ENCODE results near the gene ASB6. TPM values are rescaled to one million over a fixed set of nuclear protein-coding genes. Genes with fewer than 3 reads are reported as not detected.
A peak's percentile ranks its signal among the peaks of the same experiment; 100 is the strongest.
"Not testable (repeated sequence)": the region's sequence is repeated elsewhere in the genome, so short reads cannot be mapped to it uniquely, and the experiment has no call there.

ASB6 gene
- total RNA-seq, 1 experiment from 2014 or later = 18.7 TPM

GRCh38 chr9:129669141-129669718, 27.3 kb upstream of the ASB6 start:
- no peak for DNase-seq (ENCODE audit: extremely low read depth, low read depth)

GRCh38 chr9:129667850-129668249, 25.9 kb upstream of the ASB6 start:
- DNase-seq (ENCODE audit: extremely low read depth, low read depth) = no peak

GRCh38 chr9:129667378-129667777, 25.4 kb upstream of the ASB6 start:
- no peak for DNase-seq (ENCODE audit: extremely low read depth, low read depth)

- no peak for DNase-seq (ENCODE audit: extremely low read depth, low read depth)
Measured at GRCh38 chr9:129666575-129666974, 24.6 kb upstream of the ASB6 start.

GRCh38 chr9:129665814-129666520, 24.0 kb upstream of the ASB6 start:
- no peak for DNase-seq (ENCODE audit: extremely low read depth, low read depth)

GRCh38 chr9:129665389-129665775, 23.4 kb upstream of the ASB6 start, which contains the start of gene PRRX2:
PRRX2 (plus strand) TSS chr9:129665647; CDS start chr9:129665868, 221 bp downstream.
- peak; percentile 15 for DNase-seq (ENCODE audit: extremely low read depth, low read depth)

- DNase-seq (ENCODE audit: extremely low read depth, low read depth) = no peak
Measured at GRCh38 chr9:129664746-129665388, 22.9 kb upstream of the ASB6 start.

- not testable (repeated sequence) for DNase-seq (ENCODE audit: extremely low read depth, low read depth)
Measured at GRCh38 chr9:129662239-129662638, 20.3 kb upstream of the ASB6 start.

- DNase-seq (ENCODE audit: extremely low read depth, low read depth) = no peak
Measured at GRCh38 chr9:129661029-129661428, 19.1 kb upstream of the ASB6 start.

GRCh38 chr9:129656795-129657390, 14.9 kb upstream of the ASB6 start:
- DNase-seq (ENCODE audit: extremely low read depth, low read depth) = peak; percentile 85

GRCh38 chr9:129655696-129656095, 13.7 kb upstream of the ASB6 start:
- no peak for DNase-seq (ENCODE audit: extremely low read depth, low read depth)

- no peak for DNase-seq (ENCODE audit: extremely low read depth, low read depth)
Measured at GRCh38 chr9:129655154-129655553, 13.2 kb upstream of the ASB6 start.

- DNase-seq (ENCODE audit: extremely low read depth, low read depth) = no peak
Measured at GRCh38 chr9:129654554-129655040, 12.6 kb upstream of the ASB6 start.

- DNase-seq (ENCODE audit: extremely low read depth, low read depth) = no peak
Measured at GRCh38 chr9:129653823-129654553, 12.0 kb upstream of the ASB6 start.

GRCh38 chr9:129650680-129651235, 8.8 kb upstream of the ASB6 start:
- DNase-seq (ENCODE audit: extremely low read depth, low read depth) = no peak

GRCh38 chr9:129649726-129650679, 8.1 kb upstream of the ASB6 start:
- DNase-seq (ENCODE audit: extremely low read depth, low read depth) = no peak

- DNase-seq (ENCODE audit: extremely low read depth, low read depth) = no peak
Measured at GRCh38 chr9:129648764-129649115, 6.8 kb upstream of the ASB6 start.

- no peak for DNase-seq (ENCODE audit: extremely low read depth, low read depth)
Measured at GRCh38 chr9:129648092-129648763, 6.3 kb upstream of the ASB6 start.

GRCh38 chr9:129647635-129648034, 5.7 kb upstream of the ASB6 start:
- no peak for DNase-seq (ENCODE audit: extremely low read depth, low read depth)
